Measurements from ENCODE around the gene CAMSAP3. TPM values are rescaled to one million over a fixed set of nuclear protein-coding genes. Genes with fewer than 3 reads are reported as not detected.

Gene CAMSAP3
- total and polyA plus RNA-seq, 10 of the 15 experiments (the other 5 are each of a cell fraction or from before 2014, with no cell fraction given) = 0.03 to 6.3 (median 0.72) TPM

DNA sequence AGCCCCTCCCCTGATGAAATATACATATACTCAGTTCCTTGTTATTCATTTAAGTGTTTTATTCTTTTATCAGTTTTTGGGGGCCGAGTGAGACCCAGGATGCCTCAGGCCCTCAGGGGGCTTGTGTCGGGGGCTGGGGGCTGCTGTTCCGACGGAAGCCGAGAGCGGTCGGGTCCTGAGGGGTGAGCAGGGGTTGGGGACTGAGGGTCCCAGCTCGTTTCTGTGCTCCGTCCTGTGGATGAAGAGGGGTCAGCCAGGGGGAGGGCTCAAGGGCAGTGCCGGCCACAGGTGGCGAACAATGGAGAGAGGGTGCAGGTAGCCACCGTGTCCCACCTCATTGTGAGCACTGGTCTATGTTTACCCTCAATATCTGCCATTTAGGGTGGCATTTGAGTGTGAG is 35.9 kb downstream of the CAMSAP3 start (continued):
- TF ChIP-seq CEBPZ (IDR thresholded peaks at IDR 0.05; ENCODE audit: low read depth, low read length) (no peak), BMI1 (IDR thresholded peaks at IDR 0.05; ENCODE audit: borderline replicate concordance) (no peak), NR2C2 (IDR thresholded peaks at IDR 0.05; ENCODE audit: borderline replicate concordance, control insufficient read depth, insufficient read length, low read depth) (no peak), PBX3 (IDR thresholded peaks at IDR 0.05; ENCODE audit: insufficient replicate concordance, low read depth, low read length) (no peak)

DNA sequence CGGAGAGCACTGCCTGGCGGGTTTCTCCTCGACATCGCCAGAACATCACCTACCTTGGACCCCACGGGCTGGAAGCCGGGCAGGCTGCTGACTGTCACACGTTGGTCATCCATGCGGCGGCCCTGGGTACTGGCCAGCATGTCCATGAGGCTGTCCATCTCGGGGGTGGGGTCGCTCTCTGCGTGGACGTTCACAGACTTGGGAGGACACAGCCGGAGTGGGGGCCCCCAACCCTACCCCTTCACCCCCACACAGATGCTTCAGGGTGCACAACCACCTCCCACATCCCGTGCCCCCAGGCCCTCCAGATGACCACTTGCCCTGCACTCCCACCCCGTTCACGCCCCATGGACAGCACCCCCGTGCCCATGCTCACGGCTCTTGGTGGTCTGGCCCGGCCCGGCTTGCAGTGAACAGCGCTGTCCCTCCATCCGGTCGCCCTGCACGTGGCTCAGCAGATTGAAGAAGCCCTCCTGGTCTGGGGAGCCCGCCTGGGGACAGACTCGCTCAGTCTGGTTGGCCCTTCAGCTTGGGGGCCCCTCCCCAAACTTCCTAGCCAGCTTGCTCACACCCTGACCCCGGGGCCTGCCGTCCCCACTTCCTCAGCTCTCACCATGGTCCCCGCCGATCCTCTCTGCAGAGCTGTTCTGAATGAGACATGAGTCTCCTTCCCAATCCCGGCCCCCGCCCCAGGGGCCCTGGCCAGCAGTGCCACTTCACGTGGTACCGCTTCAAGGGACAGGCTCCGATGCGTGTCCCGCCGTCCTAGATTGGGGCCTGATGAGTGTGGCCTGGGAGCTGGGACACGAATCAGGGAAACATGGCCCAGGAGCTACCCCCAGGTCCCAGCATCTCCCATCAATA is 36.9 kb downstream of the CAMSAP3 start:
- no TSS peak for BruUV-seq (replicated peaks)
- ChIA-PET RAD21 (ENCODE audit: unreplicated experiment) (no interaction called here), SMC1A (ENCODE audit: uncharacterized antibody, unreplicated experiment) (no interaction called here), CTCF (no interaction called here), POLR2A (no interaction called here)
- Histone ChIP-seq H3K4me1 (ENCODE audit: control insufficient read depth, insufficient read depth, low read length) (peaks cover 20% of the 10 kb centered on the region), H3K79me2 (ENCODE audit: control insufficient read depth, insufficient read depth, low read length) (peaks cover 38% of the 10 kb centered on the region), H3K4me2 (ENCODE audit: control insufficient read depth, insufficient read depth) (no peak overlapping the region), H3K36me3 (ENCODE audit: control insufficient read depth in 2 of 2, insufficient read depth in 2 of 2, low read length in 1 of 2) (no peaks in the 10 kb centered on the region), H4K20me1 (ENCODE audit: control insufficient read depth, insufficient read depth) (no peaks in the 10 kb centered on the region), H3K27me3 (replicated peaks in 1 of 2; ENCODE audit: control insufficient read depth in 2 of 2, insufficient read depth in 2 of 2, low read length in 1 of 2) (no peaks in the 10 kb centered on the region), H2AFZ (ENCODE audit: control insufficient read depth, low read depth, low read length) (no peak overlapping the region), H3K4me3 (no peak overlapping the region), H3K9me3 (replicated peaks; ENCODE audit: control insufficient read depth, insufficient read depth, low read length) (no peaks in the 10 kb centered on the region), H3K9ac (ENCODE audit: control insufficient read depth, insufficient read depth, low read length) (no peak overlapping the region), H3K27ac (ENCODE audit: control insufficient read depth, insufficient read depth) (no peak overlapping the region)
- no peak for TF ChIP-seq CBFB (IDR thresholded peaks at IDR 0.05; ENCODE audit: low read depth)
- TF ChIP-seq CREM (IDR thresholded peaks at IDR 0.05; ENCODE audit: low read depth) = no peak
- TF ChIP-seq MEF2B (IDR thresholded peaks at IDR 0.05; ENCODE audit: partially characterized antibody, poor library complexity, severe bottlenecking) = no peak
- in situ Hi-C loops (cut with MboI) = no loop called here
- intact Hi-C loops (cut with micrococcal nuclease; ENCODE audit: unreplicated experiment) = no loop called here
- 91% methylated on average over 38 of the region's 40 CpGs for WGBS (ENCODE audit: insufficient coverage, insufficient replicate concordance, low lambda C conversion rate, missing lambda C conversion rate)
- DNase-seq (ENCODE audit: low read depth, low spot score) (no peak), FAIRE-seq (no peak), ATAC-seq (no peak)
